Spleen (tissue), 7 donors: ENCODE measurements around the gene NUP214.

Experiments used
- CTCF ChIP-seq, 11 experiments: fragments of 200-600 bp in 7 of 11; fragments of 450-650 bp in 4 of 11; sonication (generic) in 4 of 11; IDR thresholded peaks in 8 of 11; conservative IDR thresholded peaks in 3 of 11; 1 replicate in 7 of 11; 2 replicates in 4 of 11; pipeline versions ENCODE4 v1.4.0 to v1.8.0; 2016 to 2021; ENCODE audit warnings: antibody characterized with exemption in 11 of 11, inconsistent platforms in 4 of 11, mild to moderate bottlenecking in 1 of 11
- POLR2A ChIP-seq, 3 donors: fragments of 450-650 bp; IDR thresholded peaks; one replicate each; pipeline ENCODE4 v1.5.1; 2017; ENCODE audit warnings: antibody characterized with exemption in 3 of 3, mild to moderate bottlenecking in 1 of 3
- POLR2AphosphoS5 ChIP-seq, 3 donors: sonication (generic); formaldehyde crosslinking; IDR thresholded peaks; one replicate each; pipeline ENCODE4 v1.5.1; 2017; ENCODE audit warnings: antibody characterized with exemption in 3 of 3
- donor health status: DM: no; HTN: no; CAD: no; lungs with moderate emphysema.
- donor health status: DM: no; HTN: no; CAD: no.
- donor health status: DM: no; HTN: no; CAD: no.

GRCh38 chr9:131103535-131103934 is 21.9 kb upstream of the NUP214 start:
- TF ChIP-seq POLR2AphosphoS5 (IDR thresholded peaks at IDR 0.05) (no peak), POLR2A (IDR thresholded peaks at IDR 0.05) (no peak), CTCF (IDR thresholded peaks at IDR 0.05 in 8 of 11, conservative IDR thresholded peaks at IDR 0.05 in 3 of 11) (no peak)
